H1 (cell line): ENCODE data around the gene KANSL3. TPM values are rescaled to one million over a fixed set of nuclear protein-coding genes. Genes with fewer than 3 reads are reported as not detected.

ENCODE experiments used
- CTCF ChIA-PET: fragments of 300-600 bp; sonication (Branson Sonifier 250); formaldehyde crosslinking; loops from one replicate; lab custom pipeline; 2021; ENCODE audit not compliant: partially characterized antibody; lab: Charles Lee
- POLR2A ChIA-PET: fragments of 300-600 bp; sonication (Branson Sonifier 250); formaldehyde crosslinking; loops from one replicate; lab custom pipeline; 2021; ENCODE audit warnings: inconsistent platforms; ENCODE audit not compliant: partially characterized antibody; lab: Charles Lee
- DNase-seq, 2 experiments: peaks; one replicate each; pipeline versions ENCODE4 v3.0.0 to v3.0.0-alpha.2; 2010 to 2022; ENCODE audit warnings: low spot score in 2 of 2, low read depth in 1 of 2, mixed read lengths in 1 of 2
- FAIRE-seq: peaks from 2 replicates; lab custom pipeline; 2011; peaks lifted over from hg19 to GRCh38; lab: Jason Lieb, UNC
- H2AFZ ChIP-seq: 2 replicates; pipeline ENCODE4 v1.8.1; 2012; ENCODE audit warnings: low read length, inconsistent platforms
- H2AK5ac ChIP-seq: 2 replicates; pipeline ENCODE4 v1.6.1; 2013; ENCODE audit warnings: low read depth, low read length
- H2BK120ac ChIP-seq: replicated peaks from 2 replicates; pipeline ENCODE3; 2013; ENCODE audit warnings: low read depth, low read length, inconsistent platforms
- H2BK12ac ChIP-seq: 2 replicates; pipeline ENCODE4 v1.6.1; 2013; ENCODE audit warnings: low read depth, low read length
- H2BK15ac ChIP-seq: 2 replicates; pipeline ENCODE4 v1.6.1; 2013; ENCODE audit warnings: low read length
- H2BK20ac ChIP-seq: 2 replicates; pipeline ENCODE4 v1.6.1; 2013; ENCODE audit warnings: low read length
- H2BK5ac ChIP-seq: 2 replicates; pipeline ENCODE4 v1.6.1; 2013; ENCODE audit warnings: low read depth, low read length
- H3K14ac ChIP-seq: 2 replicates; pipeline ENCODE4 v1.6.1; 2013; ENCODE audit warnings: inconsistent platforms; ENCODE audit not compliant: insufficient read length
- H3K18ac ChIP-seq: 2 replicates; pipeline ENCODE4 v1.6.1; 2013; ENCODE audit warnings: low read length; ENCODE audit errors: extremely low read depth
- H3K23ac ChIP-seq: 2 replicates; pipeline ENCODE4 v1.6.1; 2013; ENCODE audit warnings: inconsistent platforms; ENCODE audit not compliant: insufficient read length
- H3K23me2 ChIP-seq: 2 replicates; pipeline ENCODE4 v1.6.1; 2013; ENCODE audit warnings: low read depth, low read length
- H3K27ac ChIP-seq: 2 replicates; pipeline ENCODE4 v1.6.1; 2011; ENCODE audit warnings: low read depth, low read length, inconsistent platforms
- H3K27me3 ChIP-seq, 4 experiments: replicated peaks in 1 of 4; 1 replicate in 1 of 4; 2 replicates in 3 of 4; pipeline versions ENCODE4 v1.6.1 to v1.8.1; 2011 to 2013; ENCODE audit warnings: low read length in 3 of 4, mild to moderate bottlenecking in 3 of 4, inconsistent platforms in 2 of 4, mixed read lengths in 2 of 4, moderate library complexity in 1 of 4; ENCODE audit not compliant: control insufficient read depth in 3 of 4, insufficient read depth in 3 of 4; ENCODE audit errors: extremely low read depth in 1 of 4
- H3K36me3 ChIP-seq, 4 experiments: 2 replicates each; pipeline versions ENCODE4 v1.6.1 to v1.8.1; 2011 to 2013; ENCODE audit warnings: mild to moderate bottlenecking in 4 of 4, low read length in 3 of 4, moderate library complexity in 2 of 4, control low read depth in 1 of 4, inconsistent platforms in 1 of 4; ENCODE audit not compliant: insufficient read depth in 4 of 4, control insufficient read depth in 2 of 4
- H3K4ac ChIP-seq: replicated peaks from 2 replicates; pipeline ENCODE3; 2013; ENCODE audit warnings: low read length, low read depth, mixed read lengths, inconsistent platforms; ENCODE audit not compliant: insufficient read length
- H3K4me1 ChIP-seq, 4 experiments: replicated peaks in 1 of 4; 1 replicate in 1 of 4; 2 replicates in 3 of 4; pipeline versions ENCODE4 v1.6.1 to v1.8.1; 2011 to 2013; ENCODE audit warnings: low read length in 3 of 4, inconsistent platforms in 2 of 4, mixed read lengths in 1 of 4; ENCODE audit not compliant: insufficient read depth in 4 of 4, control insufficient read depth in 3 of 4
- H3K4me2 ChIP-seq, 2 experiments: 2 replicates each; pipeline versions ENCODE4 v1.6.1 to v1.8.1; 2011 to 2013; ENCODE audit warnings: low read depth in 2 of 2, low read length in 2 of 2, control low read depth in 1 of 2, inconsistent platforms in 1 of 2, mild to moderate bottlenecking in 1 of 2; ENCODE audit not compliant: insufficient read depth in 1 of 2
- H3K4me3 ChIP-seq, 4 experiments: fragments of 200-600, 300-600 bp in 1 of 4; sonication (generic), shearing (Covaris generic), sonication (Bioruptor Twin) in 1 of 4; 2 replicates each; pipeline versions ENCODE4 v1.5.1 to v1.8.1; 2011 to 2016; ENCODE audit warnings: low read length in 4 of 4, low read depth in 3 of 4, control low read depth in 2 of 4, inconsistent platforms in 2 of 4, mild to moderate bottlenecking in 2 of 4, mixed read lengths in 1 of 4, moderate library complexity in 1 of 4; ENCODE audit not compliant: insufficient read depth in 2 of 4; ENCODE audit errors: extremely low read depth in 1 of 4
- H3K56ac ChIP-seq: replicated peaks from 2 replicates; pipeline ENCODE3; 2013; ENCODE audit warnings: low read depth, mild to moderate bottlenecking, mixed read lengths, low read length, inconsistent platforms; ENCODE audit not compliant: insufficient read length
- H3K79me1 ChIP-seq: 2 replicates; pipeline ENCODE4 v1.6.1; 2013; ENCODE audit warnings: low read depth, low read length, control low read depth
- H3K79me2 ChIP-seq, 2 experiments: 2 replicates each; pipeline versions ENCODE4 v1.6.1 to v1.8.1; 2012 to 2013; ENCODE audit warnings: low read length in 2 of 2, mild to moderate bottlenecking in 2 of 2, inconsistent platforms in 1 of 2; ENCODE audit not compliant: insufficient read depth in 2 of 2, control insufficient read depth in 1 of 2
- H3K9ac ChIP-seq, 4 experiments: replicated peaks in 1 of 4; 1 replicate in 1 of 4; 2 replicates in 3 of 4; pipeline versions ENCODE4 v1.6.1 to v1.8.1; 2011 to 2013; ENCODE audit warnings: low read depth in 3 of 4, low read length in 3 of 4, control low read depth in 2 of 4, mild to moderate bottlenecking in 2 of 4, moderate library complexity in 2 of 4, inconsistent platforms in 1 of 4; ENCODE audit errors: extremely low read depth in 1 of 4
- H3K9me3 ChIP-seq, 2 experiments: 2 replicates each; pipeline versions ENCODE4 v1.6.1 to v1.8.1; 2012 to 2013; ENCODE audit warnings: mild to moderate bottlenecking in 2 of 2, moderate library complexity in 2 of 2, control low read depth in 1 of 2, inconsistent platforms in 1 of 2, low read depth in 1 of 2, low read length in 1 of 2, mixed read lengths in 1 of 2; ENCODE audit not compliant: insufficient read depth in 2 of 2
- H4K20me1 ChIP-seq, 2 experiments: replicated peaks in 1 of 2; 2 replicates each; pipeline versions ENCODE3 to v1.8.1; 2011 to 2013; ENCODE audit warnings: inconsistent platforms in 2 of 2, low read length in 2 of 2, mild to moderate bottlenecking in 1 of 2; ENCODE audit not compliant: insufficient read depth in 2 of 2, control insufficient read depth in 1 of 2
- H4K5ac ChIP-seq: 2 replicates; pipeline ENCODE4 v1.6.1; 2013; ENCODE audit warnings: low read length, low read depth, mixed read lengths, inconsistent platforms; ENCODE audit not compliant: insufficient read length
- H4K8ac ChIP-seq: 2 replicates; pipeline ENCODE4 v1.8.0; 2013; ENCODE audit warnings: mild to moderate bottlenecking, moderate library complexity, low read length, inconsistent platforms; ENCODE audit not compliant: insufficient read depth; ENCODE audit errors: extremely low read depth
- H4K91ac ChIP-seq: replicated peaks from 2 replicates; pipeline ENCODE3; 2013; ENCODE audit warnings: low read length, mixed read lengths, inconsistent platforms; ENCODE audit not compliant: insufficient read length
- ASH2L ChIP-seq: fragments of 200-600, 300-600 bp; sonication (generic); IDR thresholded peaks from one replicate; pipeline ENCODE4 v1.7.1; 2017; ENCODE audit warnings: low read length
- BACH1 ChIP-seq: IDR thresholded peaks from 2 replicates; pipeline ENCODE4 v1.6.1; 2012; ENCODE audit warnings: low read length, improper control_type of control experiment
- EZH2 ChIP-seq: fragments of 200-600 bp; sonication (generic); IDR thresholded peaks from 2 replicates; pipeline ENCODE4 v1.7.1; 2012; ENCODE audit warnings: low read depth, mild to moderate bottlenecking, moderate library complexity, low read length, inconsistent platforms; ENCODE audit not compliant: severe bottlenecking
- GABPA ChIP-seq: IDR thresholded peaks from 2 replicates; pipeline ENCODE4 v1.6.1; 2011; ENCODE audit warnings: mild to moderate bottlenecking, low read length, moderate library complexity, borderline replicate concordance; ENCODE audit not compliant: insufficient read depth
- KDM5A ChIP-seq: fragments of 200-600 bp; IDR thresholded peaks from 2 replicates; pipeline ENCODE4 v1.7.1; 2012; ENCODE audit warnings: mild to moderate bottlenecking, low read length, inconsistent platforms, mixed read lengths
- SAP30 ChIP-seq: fragments of 300-600 bp; sonication (generic); IDR thresholded peaks from 2 replicates; pipeline ENCODE4 v1.7.1; 2012; ENCODE audit warnings: low read length, moderate library complexity, mild to moderate bottlenecking, inconsistent platforms; ENCODE audit not compliant: insufficient read depth, insufficient replicate concordance
- TBP ChIP-seq: IDR thresholded peaks from 2 replicates; pipeline ENCODE4 v1.6.1; 2011; ENCODE audit warnings: low read depth, low read length, improper control_type of control experiment
- YY1 ChIP-seq: IDR thresholded peaks from 2 replicates; pipeline ENCODE4 v1.6.1; 2011; ENCODE audit warnings: low read depth, mild to moderate bottlenecking, low read length
- WGBS, 2 experiments: shearing (Covaris generic) in 1 of 2; methylation state at CpG; one replicate each; pipeline versions ENCODE4 v1.1.6 to v1.1.7; 2013 to 2015; ENCODE audit warnings: low lambda C conversion rate in 2 of 2, mixed read lengths in 2 of 2, inconsistent platforms in 1 of 2, low coverage in 1 of 2, missing lambda C conversion rate in 1 of 2; ENCODE audit not compliant: insufficient replicate concordance in 2 of 2, insufficient coverage in 1 of 2, insufficient read length in 1 of 2; ENCODE audit errors: extremely low coverage in 1 of 2, missing lambda C conversion rate in 1 of 2; 5-methylcytosine and 5-hydroxymethylcytosine counted together
- polyA plus RNA-seq, 7 experiments: library from polyadenylated mRNA; depleted of rRNA in 3 of 7; stranded (reverse) in 5 of 7; unstranded in 2 of 7; fragments of >200 nt in 5 of 7; fragments of 200-250 nt in 2 of 7; gene quantifications; 1 replicate in 5 of 7; 2 replicates in 1 of 7; 4 replicates in 1 of 7; pipeline versions ENCODE4 v1.2.1 to v1.2.3, GENCODE V29; 2011 to 2013; ENCODE audit warnings: missing spikeins in 2 of 7, mixed read lengths in 2 of 7
- total RNA-seq: library from RNA; stranded (reverse); fragmentation: NEBNext Ultra II Directional; extraction: Animal tissue kit (Norgen Biotek cat#: 25700); gene quantifications from 2 replicates; pipeline ENCODE4 v1.2.1, GENCODE V29; 2021

The KANSL3 gene
- total and polyA plus RNA-seq, 2 of the 8 experiments (the other 6 are each of a cell fraction or from before 2014, with no cell fraction given) = 19.8 to 31.4 TPM

- Histone ChIP-seq H2BK12ac (no peak overlapping the region), H3K27me3 (no peaks in the 10 kb centered on the region), H4K8ac (no peak overlapping the region), H3K9ac (no peak overlapping the region), H3K4me3 (no peak overlapping the region), H3K23ac (no peak overlapping the region), H3K18ac (no peak overlapping the region), H3K4me1 (no peaks in the 10 kb centered on the region), H2BK15ac (no peak overlapping the region), H3K79me2 (no peaks in the 10 kb centered on the region), H4K5ac (no peak overlapping the region), H3K14ac (no peak overlapping the region), H2BK20ac (no peak overlapping the region), H3K23me2 (no peaks in the 10 kb centered on the region), H3K4ac (no peak overlapping the region), H2BK120ac (no peak overlapping the region), H4K20me1 (no peaks in the 10 kb centered on the region), H2AFZ (no peak overlapping the region), H3K9me3 (no peaks in the 10 kb centered on the region), H2AK5ac (no peak overlapping the region), H3K56ac (no peak overlapping the region), H2BK5ac (no peak overlapping the region), H4K91ac (no peak overlapping the region), H3K27ac (no peak overlapping the region)
- CTCF ChIA-PET = interaction anchor here (0.7 to 3.3 kb wide), 4 partner anchors 23 to 50 kb away, joined by 3 to 11 read pairs (median 4); no protein-coding TSS in a partner anchor
- POLR2A ChIA-PET = interaction anchor here (0.6 kb wide), 1 partner anchor 213 kb away, joined by 3 read pairs; no protein-coding TSS in a partner anchor
- WGBS, 2 experiments = 69% methylated on average over 5 of the region's 5 CpGs; no CpG with 5 or more reads in 1 of the 2 experiments
- DNase-seq (no peak), FAIRE-seq (no peak)
- TF ChIP-seq BACH1 = no peak
- no peak for TF ChIP-seq TBP
- no peak for TF ChIP-seq SAP30
- TF ChIP-seq EZH2 = no peak
- TF ChIP-seq YY1 = no peak
- no peak for TF ChIP-seq GABPA
- TF ChIP-seq KDM5A = no peak
- TF ChIP-seq ASH2L = no peak
- TF ChIP-seq, all 59 proteins: peak for 0
- H3K79me1 ChIP-seq = no peaks in the 10 kb centered on the region
- no peak overlapping the region for H3K4me2 ChIP-seq
- H3K36me3 ChIP-seq = no peaks in the 10 kb centered on the region
Observed at GRCh38 chr2:96577501-96577900, 60.6 kb downstream of the KANSL3 start.
